Endothelial cell (in vitro differentiated cells): Measurements from ENCODE around the gene ATP6V1A. TPM values are rescaled to one million over a fixed set of nuclear protein-coding genes. Genes with fewer than 3 reads are reported as not detected.

Source experiments
- DNase-seq: peaks from one replicate; pipeline ENCODE4 v3.0.0; 2021; ENCODE audit warnings: low spot score
- H3K27ac Mint-ChIP-seq: one replicate; pipeline ENCODE4 v1.8.0; 2021; ENCODE audit warnings: mixed read lengths, inconsistent platforms; ENCODE audit not compliant: unreplicated experiment
- H3K27me3 Mint-ChIP-seq: one replicate; pipeline ENCODE4 v1.8.0; 2021; ENCODE audit warnings: mild to moderate bottlenecking, moderate library complexity, mixed read lengths, inconsistent platforms; ENCODE audit not compliant: unreplicated experiment
- H3K36me3 Mint-ChIP-seq: one replicate; pipeline ENCODE4 v1.8.0; 2021; ENCODE audit warnings: mild to moderate bottlenecking, low read depth, mixed read lengths, inconsistent platforms; ENCODE audit not compliant: unreplicated experiment
- H3K4me1 Mint-ChIP-seq: one replicate; pipeline ENCODE4 v1.8.0; 2021; ENCODE audit warnings: mild to moderate bottlenecking, mixed read lengths, inconsistent platforms; ENCODE audit not compliant: unreplicated experiment
- H3K4me3 Mint-ChIP-seq: one replicate; pipeline ENCODE4 v1.8.0; 2021; ENCODE audit warnings: mild to moderate bottlenecking, mixed read lengths, inconsistent platforms; ENCODE audit not compliant: unreplicated experiment
- H3K9me3 Mint-ChIP-seq: one replicate; pipeline ENCODE4 v1.8.0; 2021; ENCODE audit warnings: mixed read lengths, inconsistent platforms; ENCODE audit not compliant: unreplicated experiment
- total RNA-seq: library from RNA; stranded (reverse); fragmentation: NEBNext Ultra II Directional; extraction: Animal tissue kit (Norgen Biotek cat#: 25700); gene quantifications from one replicate; pipeline ENCODE4 v1.2.1, GENCODE V29; 2021; ENCODE audit not compliant: unreplicated experiment
- TF ChIP-seq, protein P1 (sequence below): fragments of 200-600 bp; sonication (generic); IDR thresholded peaks from one replicate; pipeline ENCODE4 v1.5.0; 2021; ENCODE audit warnings: antibody characterized with exemption; ENCODE audit not compliant: unreplicated experiment

ATP6V1A gene
- total RNA-seq, 1 donor from 2014 or later = 71.3 TPM

- TF ChIP-seq, protein P1, sequence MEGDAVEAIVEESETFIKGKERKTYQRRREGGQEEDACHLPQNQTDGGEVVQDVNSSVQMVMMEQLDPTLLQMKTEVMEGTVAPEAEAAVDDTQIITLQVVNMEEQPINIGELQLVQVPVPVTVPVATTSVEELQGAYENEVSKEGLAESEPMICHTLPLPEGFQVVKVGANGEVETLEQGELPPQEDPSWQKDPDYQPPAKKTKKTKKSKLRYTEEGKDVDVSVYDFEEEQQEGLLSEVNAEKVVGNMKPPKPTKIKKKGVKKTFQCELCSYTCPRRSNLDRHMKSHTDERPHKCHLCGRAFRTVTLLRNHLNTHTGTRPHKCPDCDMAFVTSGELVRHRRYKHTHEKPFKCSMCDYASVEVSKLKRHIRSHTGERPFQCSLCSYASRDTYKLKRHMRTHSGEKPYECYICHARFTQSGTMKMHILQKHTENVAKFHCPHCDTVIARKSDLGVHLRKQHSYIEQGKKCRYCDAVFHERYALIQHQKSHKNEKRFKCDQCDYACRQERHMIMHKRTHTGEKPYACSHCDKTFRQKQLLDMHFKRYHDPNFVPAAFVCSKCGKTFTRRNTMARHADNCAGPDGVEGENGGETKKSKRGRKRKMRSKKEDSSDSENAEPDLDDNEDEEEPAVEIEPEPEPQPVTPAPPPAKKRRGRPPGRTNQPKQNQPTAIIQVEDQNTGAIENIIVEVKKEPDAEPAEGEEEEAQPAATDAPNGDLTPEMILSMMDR = no peak
Observed at GRCh38 chr3:113783980-113784379, 37.1 kb downstream of the ATP6V1A start.

GRCh38 chr3:113791381-113791780, 44.5 kb downstream of the ATP6V1A start:
- no peak overlapping the region for H3K4me3 Mint-ChIP-seq
- H3K27ac Mint-ChIP-seq = no peak overlapping the region
- no peak for DNase-seq
- H3K4me1 Mint-ChIP-seq = peaks cover 7% of the 10 kb centered on the region
- peaks cover 3% of the 10 kb centered on the region for H3K36me3 Mint-ChIP-seq
- TF ChIP-seq, protein P1 = no peak
- no peaks in the 10 kb centered on the region for H3K27me3 Mint-ChIP-seq
- H3K9me3 Mint-ChIP-seq = no peaks in the 10 kb centered on the region

More at GRCh38 chr3:113783980-113784379, 37.1 kb downstream of the ATP6V1A start:
- Mint-ChIP-seq H3K4me1 (peaks cover 21% of the 10 kb centered on the region), H3K36me3 (no peaks in the 10 kb centered on the region), H3K27ac (peak overlapping the region; percentile 99), H3K27me3 (peaks cover 3% of the 10 kb centered on the region), H3K4me3 (peak overlapping the region; percentile 17), H3K9me3 (no peaks in the 10 kb centered on the region)
- peak; percentile 12 for DNase-seq

DNA sequence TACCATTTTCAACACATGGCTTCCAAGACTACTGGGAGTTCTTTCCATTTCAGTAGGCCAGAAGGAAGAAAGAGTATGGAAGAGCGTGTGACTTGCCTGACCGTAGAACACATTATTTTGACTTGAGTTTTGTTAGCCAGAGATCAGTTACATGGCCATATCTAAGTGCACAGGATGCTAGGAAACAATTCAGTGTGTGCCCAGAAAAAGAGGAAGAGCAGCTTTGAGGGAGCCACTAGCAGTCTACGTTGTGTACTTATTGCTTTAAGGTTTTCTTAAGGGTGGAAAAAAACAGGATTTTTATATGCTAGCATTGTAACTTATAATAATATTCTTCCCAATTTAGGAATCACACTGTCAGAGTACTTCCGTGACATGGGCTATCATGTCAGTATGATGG, 47.7 kb downstream of the ATP6V1A start:
- H3K27ac Mint-ChIP-seq = peak overlapping the region; percentile 74
- H3K9me3 Mint-ChIP-seq = no peaks in the 10 kb centered on the region
- H3K4me3 Mint-ChIP-seq = peak overlapping the region; percentile 20
- peaks cover 1% of the 10 kb centered on the region for H3K27me3 Mint-ChIP-seq
- peaks cover 3% of the 10 kb centered on the region for H3K36me3 Mint-ChIP-seq
- no peak for DNase-seq
- peaks cover 9% of the 10 kb centered on the region for H3K4me1 Mint-ChIP-seq
- TF ChIP-seq, protein P1 = no peak

DNA sequence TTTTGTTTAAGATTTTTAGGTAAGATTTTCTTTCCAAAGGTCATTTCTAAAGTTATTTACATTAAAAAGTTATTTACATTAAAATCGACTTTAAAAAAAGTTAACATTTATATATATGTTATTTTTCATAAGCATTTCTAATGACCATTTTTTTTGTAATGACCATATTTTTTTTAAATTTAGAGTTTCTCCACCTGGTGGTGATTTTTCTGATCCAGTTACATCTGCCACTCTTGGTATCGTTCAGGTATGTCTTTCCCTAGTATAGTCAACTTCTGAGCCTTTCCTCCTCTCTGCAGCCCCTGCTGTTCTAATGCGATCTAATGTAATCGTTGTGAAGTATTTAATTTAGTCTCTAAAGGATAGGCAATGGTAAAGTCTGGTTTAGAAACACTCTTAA, 48.9 kb downstream of the ATP6V1A start:
- H3K4me1 Mint-ChIP-seq = peaks cover 9% of the 10 kb centered on the region
- no peak overlapping the region for H3K27ac Mint-ChIP-seq
- H3K4me3 Mint-ChIP-seq = no peak overlapping the region
- H3K27me3 Mint-ChIP-seq = peaks cover 1% of the 10 kb centered on the region
- TF ChIP-seq, protein P1 = no peak
- DNase-seq = no peak
- peaks cover 3% of the 10 kb centered on the region for H3K36me3 Mint-ChIP-seq
- no peaks in the 10 kb centered on the region for H3K9me3 Mint-ChIP-seq

DNA sequence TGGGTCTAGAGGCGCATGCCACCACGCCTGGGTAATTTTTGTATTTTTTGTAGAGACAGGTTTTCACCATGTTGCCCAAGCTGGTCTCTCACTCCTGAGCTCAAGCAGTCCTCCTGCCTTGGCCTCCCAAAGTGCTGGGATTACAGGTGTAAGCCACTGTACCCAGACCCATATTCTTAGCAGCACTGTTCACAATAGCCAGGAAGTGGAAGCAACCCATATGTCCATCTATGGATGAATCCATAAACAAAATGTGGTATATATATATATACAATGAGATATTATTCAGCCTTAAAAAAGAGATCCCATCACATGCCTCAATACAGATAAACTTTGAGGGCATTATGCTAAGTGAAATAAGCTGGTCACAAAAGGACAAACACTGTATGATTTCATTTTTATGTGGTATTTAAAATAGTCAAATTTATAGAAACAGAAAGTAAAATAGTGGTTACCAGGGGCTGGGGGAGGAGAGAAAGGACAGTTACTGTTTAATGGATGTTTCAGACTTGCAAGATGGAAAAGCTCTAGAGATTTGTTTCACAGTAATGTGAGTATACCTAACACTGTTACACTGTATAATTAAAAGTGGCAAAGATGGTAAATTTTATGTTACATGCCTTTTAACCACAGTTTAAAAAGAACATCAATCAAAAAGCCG, 56.1 kb downstream of the ATP6V1A start:
- DNase-seq = no peak
- H3K4me1 Mint-ChIP-seq = peaks cover 11% of the 10 kb centered on the region
- peaks cover 3% of the 10 kb centered on the region for H3K36me3 Mint-ChIP-seq
- H3K9me3 Mint-ChIP-seq = no peaks in the 10 kb centered on the region
- H3K27ac Mint-ChIP-seq = no peak overlapping the region
- no peak overlapping the region for H3K4me3 Mint-ChIP-seq
- no peaks in the 10 kb centered on the region for H3K27me3 Mint-ChIP-seq
- TF ChIP-seq, protein P1 = no peak
